PC-3 (cell line): Measurements from ENCODE around the gene MZB1.
"Not testable (repeated sequence)": the region's sequence is repeated elsewhere in the genome, so short reads cannot be mapped to it uniquely, and the experiment has no call there.

Source experiments
- CTCF ChIP-seq: fragments of 300-600 bp; sonication (generic); conservative IDR thresholded peaks from 2 replicates; pipeline ENCODE4 v1.5.1; 2017; ENCODE audit warnings: antibody characterized with exemption, low read depth, mild to moderate bottlenecking, low read length
- EZH2 ChIP-seq: fragments of 300-600 bp; sonication (generic); IDR thresholded peaks from one replicate; pipeline ENCODE4 v1.6.1; 2017; ENCODE audit warnings: antibody characterized with exemption, mild to moderate bottlenecking, low read length; ENCODE audit not compliant: unreplicated experiment
- EZH2phosphoT487 ChIP-seq: fragments of 300-600 bp; sonication (generic); IDR thresholded peaks from 2 replicates; pipeline ENCODE4 v1.6.1; 2018; ENCODE audit warnings: mild to moderate bottlenecking, antibody characterized with exemption, low read length, borderline replicate concordance

DNA sequence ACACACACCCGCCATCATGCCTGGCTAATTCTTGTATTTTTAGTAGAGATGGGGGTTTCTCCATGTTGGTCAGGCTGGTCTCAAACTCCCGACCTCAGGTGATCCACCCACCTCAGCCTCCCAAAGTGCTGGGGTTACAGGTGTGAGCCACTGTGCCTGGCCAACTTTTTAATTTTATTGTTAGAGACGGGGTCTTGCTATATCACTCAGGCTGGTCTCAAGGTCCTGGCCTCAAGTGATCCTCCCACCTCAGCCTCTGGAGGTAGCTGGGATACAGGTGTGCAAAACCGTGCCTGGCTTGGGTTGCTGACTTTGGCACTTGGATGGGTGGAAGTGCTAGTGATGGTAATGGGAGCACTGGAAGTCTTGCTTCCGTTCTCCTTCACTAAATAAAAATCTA is 19.4 kb upstream of the MZB1 start:
- TF ChIP-seq EZH2, CTCF, EZH2phosphoT487: not testable (repeated sequence)
